ENCODE data around the gene SRGAP1. TPM values are rescaled to one million over a fixed set of nuclear protein-coding genes. Genes with fewer than 3 reads are reported as not detected.

SRGAP1 gene
- total RNA-seq, 1 donor from 2014 or later = 0.07 TPM

- Mint-ChIP-seq H3K4me3 (ENCODE audit: low read depth) (no peak overlapping the region), H3K27ac (no peak overlapping the region), H3K4me1 (ENCODE audit: low read depth) (peaks cover 6% of the 10 kb centered on the region), H3K9me3 (no peaks in the 10 kb centered on the region), H3K27me3 (ENCODE audit: low read depth) (no peaks in the 10 kb centered on the region), H3K36me3 (ENCODE audit: low read depth) (no peaks in the 10 kb centered on the region)
- intact Hi-C loops (cut with micrococcal nuclease) = no loop called here
- DNase-seq (ENCODE audit: low spot score) = no peak
These were observed 248.2 kb downstream of the SRGAP1 start for GRCh38 chr12:64092507-64093196.

DNA sequence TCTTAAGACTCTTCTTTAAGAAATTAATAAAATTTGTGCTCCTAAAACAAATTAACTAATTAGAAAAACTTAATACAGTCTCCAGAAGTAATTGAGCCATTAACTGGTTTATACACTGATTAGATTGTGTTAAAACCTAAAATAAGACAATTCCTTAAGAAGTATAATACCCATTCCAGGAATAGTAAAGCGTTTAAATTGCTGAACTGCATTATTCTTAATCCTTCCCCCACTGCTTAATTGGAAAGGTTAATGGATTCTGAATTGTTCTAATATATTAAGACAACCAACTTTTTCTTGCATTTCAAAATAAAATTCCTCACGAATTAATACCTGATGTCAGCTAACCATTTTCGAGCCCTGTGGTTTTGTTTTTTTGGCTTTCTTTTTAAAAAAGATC is 249.2 kb downstream of the SRGAP1 start:
- Mint-ChIP-seq H3K36me3 (ENCODE audit: low read depth) (no peaks in the 10 kb centered on the region), H3K4me1 (ENCODE audit: low read depth) (peaks cover under 1% of the 10 kb centered on the region), H3K9me3 (no peaks in the 10 kb centered on the region), H3K27me3 (ENCODE audit: low read depth) (no peaks in the 10 kb centered on the region), H3K4me3 (ENCODE audit: low read depth) (no peak overlapping the region), H3K27ac (no peak overlapping the region)
- intact Hi-C loops (cut with micrococcal nuclease) = no loop called here
- DNase-seq (ENCODE audit: low spot score) = no peak

GRCh38 chr12:64097366-64098105 is 253.0 kb downstream of the SRGAP1 start:
- Mint-ChIP-seq H3K27me3 (ENCODE audit: low read depth) (no peaks in the 10 kb centered on the region), H3K4me3 (ENCODE audit: low read depth) (no peak overlapping the region), H3K27ac (no peak overlapping the region), H3K4me1 (ENCODE audit: low read depth) (no peaks in the 10 kb centered on the region), H3K9me3 (no peaks in the 10 kb centered on the region), H3K36me3 (ENCODE audit: low read depth) (no peaks in the 10 kb centered on the region)
- DNase-seq (ENCODE audit: low spot score) = no peak
- intact Hi-C loops (cut with micrococcal nuclease) = no loop called here

DNA sequence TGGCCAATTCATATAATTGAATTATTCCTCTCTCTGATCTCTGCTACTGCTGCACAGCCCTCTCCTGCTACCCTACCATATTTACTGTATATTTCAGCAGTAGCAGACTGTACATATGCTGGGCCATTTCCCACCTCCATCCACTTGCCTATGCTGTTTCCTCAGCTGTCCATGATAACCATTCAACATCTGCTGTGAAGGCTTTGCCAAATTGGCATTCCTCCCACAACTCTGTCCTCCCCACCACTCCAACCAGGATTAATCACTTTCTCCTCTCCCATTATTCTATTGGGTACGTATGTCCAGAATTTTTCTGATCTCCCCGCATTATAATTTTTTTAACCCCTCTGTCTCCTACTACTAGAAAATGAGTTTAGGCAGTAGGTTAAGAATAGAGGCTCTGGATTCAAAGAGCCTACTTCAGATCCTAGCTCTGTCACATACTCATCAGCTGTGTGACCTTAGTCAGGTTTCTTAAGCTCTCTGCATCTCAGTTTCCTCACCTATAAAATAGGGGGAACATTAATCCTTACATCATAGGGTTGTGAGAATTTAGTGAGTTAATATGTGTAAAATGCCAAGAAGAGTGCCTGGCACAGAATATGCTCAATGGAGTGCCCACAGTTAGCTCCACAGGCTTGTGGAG is 254.3 kb downstream of the SRGAP1 start:
- intact Hi-C loops (cut with micrococcal nuclease) = no loop called here
- DNase-seq (ENCODE audit: low spot score) = no peak
- Mint-ChIP-seq H3K4me3 (ENCODE audit: low read depth) (no peak overlapping the region), H3K36me3 (ENCODE audit: low read depth) (no peaks in the 10 kb centered on the region), H3K4me1 (ENCODE audit: low read depth) (no peaks in the 10 kb centered on the region), H3K9me3 (no peaks in the 10 kb centered on the region), H3K27ac (no peak overlapping the region), H3K27me3 (ENCODE audit: low read depth) (no peaks in the 10 kb centered on the region)

DNA sequence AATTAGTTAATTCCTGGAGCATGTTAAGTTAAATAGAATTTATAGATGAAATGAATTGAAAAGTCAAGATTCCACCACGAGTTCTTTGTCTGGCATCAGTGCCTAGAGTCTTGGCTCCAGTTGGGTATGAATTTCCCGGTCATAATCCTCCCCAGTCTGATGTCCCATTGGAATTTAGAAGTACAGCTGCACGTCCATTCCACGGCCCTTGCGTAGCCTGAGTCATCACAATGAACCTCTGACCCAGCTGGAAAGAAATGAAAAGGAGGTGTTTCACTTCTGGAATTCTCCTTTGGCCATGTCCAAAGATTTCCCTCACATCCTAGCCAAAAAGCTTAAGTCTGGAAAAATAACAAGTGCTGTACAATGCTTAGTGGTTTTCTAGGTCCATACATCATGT is 254.9 kb downstream of the SRGAP1 start:
- H3K4me3 Mint-ChIP-seq (ENCODE audit: low read depth) = no peak overlapping the region
- H3K36me3 Mint-ChIP-seq (ENCODE audit: low read depth) = no peaks in the 10 kb centered on the region
- no peak for DNase-seq (ENCODE audit: low spot score)
- intact Hi-C loops (cut with micrococcal nuclease) = no loop called here
- H3K27ac Mint-ChIP-seq = no peak overlapping the region
- H3K4me1 Mint-ChIP-seq (ENCODE audit: low read depth) = no peaks in the 10 kb centered on the region
- no peaks in the 10 kb centered on the region for H3K9me3 Mint-ChIP-seq
- H3K27me3 Mint-ChIP-seq (ENCODE audit: low read depth) = no peaks in the 10 kb centered on the region

- intact Hi-C loops (cut with micrococcal nuclease) = no loop called here
- Mint-ChIP-seq H3K9me3 (no peaks in the 10 kb centered on the region), H3K27ac (no peak overlapping the region), H3K4me1 (ENCODE audit: low read depth) (no peaks in the 10 kb centered on the region), H3K4me3 (ENCODE audit: low read depth) (no peak overlapping the region), H3K27me3 (ENCODE audit: low read depth) (peaks cover 3% of the 10 kb centered on the region), H3K36me3 (ENCODE audit: low read depth) (no peaks in the 10 kb centered on the region)
- no peak for DNase-seq (ENCODE audit: low spot score)
These were observed 257.8 kb downstream of the SRGAP1 start for GRCh38 chr12:64102339-64102738.

- DNase-seq (ENCODE audit: low spot score) = no peak
- Mint-ChIP-seq H3K27me3 (ENCODE audit: low read depth) (peaks cover 8% of the 10 kb centered on the region), H3K9me3 (no peaks in the 10 kb centered on the region), H3K36me3 (ENCODE audit: low read depth) (no peaks in the 10 kb centered on the region), H3K27ac (no peak overlapping the region), H3K4me1 (ENCODE audit: low read depth) (no peaks in the 10 kb centered on the region), H3K4me3 (ENCODE audit: low read depth) (no peak overlapping the region)
- intact Hi-C loops (cut with micrococcal nuclease) = no loop called here
These were observed 259.6 kb downstream of the SRGAP1 start for GRCh38 chr12:64103825-64104740.

DNA sequence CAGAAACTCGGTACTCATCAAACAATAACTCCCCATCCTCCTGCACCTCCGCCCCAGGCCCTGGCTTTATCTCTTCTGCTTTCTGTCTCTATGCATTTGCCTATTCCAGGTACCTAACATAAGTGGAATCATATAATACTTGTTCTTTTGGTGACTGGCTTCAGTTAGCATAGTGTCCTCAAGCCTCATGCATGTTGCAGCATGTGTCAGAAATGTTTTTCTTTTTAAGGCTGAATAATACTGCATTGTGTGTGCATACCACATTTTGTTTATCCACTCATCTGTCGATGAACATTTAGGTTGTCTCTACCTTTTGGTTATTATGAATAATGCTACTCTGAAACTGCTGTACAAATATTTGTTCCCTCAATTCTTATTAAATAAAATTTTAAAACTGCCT is 260.5 kb downstream of the SRGAP1 start:
- no peak overlapping the region for H3K27ac Mint-ChIP-seq
- DNase-seq (ENCODE audit: low spot score) = no peak
- H3K4me1 Mint-ChIP-seq (ENCODE audit: low read depth) = no peaks in the 10 kb centered on the region
- no peak overlapping the region for H3K4me3 Mint-ChIP-seq (ENCODE audit: low read depth)
- H3K36me3 Mint-ChIP-seq (ENCODE audit: low read depth) = no peaks in the 10 kb centered on the region
- intact Hi-C loops (cut with micrococcal nuclease) = no loop called here
- peaks cover 8% of the 10 kb centered on the region for H3K27me3 Mint-ChIP-seq (ENCODE audit: low read depth)
- no peaks in the 10 kb centered on the region for H3K9me3 Mint-ChIP-seq

GRCh38 chr12:64107776-64108175 is 263.3 kb downstream of the SRGAP1 start:
- H3K27ac Mint-ChIP-seq = no peak overlapping the region
- intact Hi-C loops (cut with micrococcal nuclease) = no loop called here
- no peaks in the 10 kb centered on the region for H3K36me3 Mint-ChIP-seq (ENCODE audit: low read depth)
- H3K4me3 Mint-ChIP-seq (ENCODE audit: low read depth) = no peak overlapping the region
- no peak for DNase-seq (ENCODE audit: low spot score)
- no peaks in the 10 kb centered on the region for H3K4me1 Mint-ChIP-seq (ENCODE audit: low read depth)
- no peaks in the 10 kb centered on the region for H3K9me3 Mint-ChIP-seq
- peaks cover 16% of the 10 kb centered on the region for H3K27me3 Mint-ChIP-seq (ENCODE audit: low read depth)

DNA sequence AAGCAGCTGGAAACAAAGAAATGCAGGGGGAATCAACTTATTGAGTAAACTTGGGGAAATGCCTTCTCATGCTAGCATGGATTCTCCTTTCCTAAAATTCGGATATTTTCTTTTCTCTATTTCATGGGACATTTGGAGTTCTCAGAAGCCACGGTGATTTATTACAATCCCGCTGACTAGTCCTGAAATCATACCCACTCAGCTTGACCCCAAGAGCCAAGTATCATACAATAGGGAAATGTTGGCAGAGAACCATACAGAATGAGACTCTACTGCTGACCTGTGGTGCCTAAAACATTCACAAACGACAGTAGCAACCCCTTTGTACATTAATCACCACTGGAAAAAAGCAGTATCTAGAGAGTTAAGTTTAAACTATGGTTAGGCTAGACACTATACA is 265.2 kb downstream of the SRGAP1 start:
- Mint-ChIP-seq H3K4me1 (ENCODE audit: low read depth) (no peaks in the 10 kb centered on the region), H3K36me3 (ENCODE audit: low read depth) (no peaks in the 10 kb centered on the region), H3K9me3 (no peaks in the 10 kb centered on the region), H3K4me3 (ENCODE audit: low read depth) (no peak overlapping the region), H3K27ac (no peak overlapping the region), H3K27me3 (ENCODE audit: low read depth) (peaks cover 16% of the 10 kb centered on the region)
- DNase-seq (ENCODE audit: low spot score) = no peak
- intact Hi-C loops (cut with micrococcal nuclease) = no loop called here

GRCh38 chr12:64110864-64111263 is 266.4 kb downstream of the SRGAP1 start:
- no peak for DNase-seq (ENCODE audit: low spot score)
- Mint-ChIP-seq H3K9me3 (no peaks in the 10 kb centered on the region), H3K4me3 (ENCODE audit: low read depth) (no peak overlapping the region), H3K4me1 (ENCODE audit: low read depth) (no peaks in the 10 kb centered on the region), H3K27me3 (ENCODE audit: low read depth) (peaks cover 16% of the 10 kb centered on the region), H3K27ac (no peak overlapping the region), H3K36me3 (ENCODE audit: low read depth) (no peaks in the 10 kb centered on the region)
- intact Hi-C loops (cut with micrococcal nuclease) = no loop called here

DNA sequence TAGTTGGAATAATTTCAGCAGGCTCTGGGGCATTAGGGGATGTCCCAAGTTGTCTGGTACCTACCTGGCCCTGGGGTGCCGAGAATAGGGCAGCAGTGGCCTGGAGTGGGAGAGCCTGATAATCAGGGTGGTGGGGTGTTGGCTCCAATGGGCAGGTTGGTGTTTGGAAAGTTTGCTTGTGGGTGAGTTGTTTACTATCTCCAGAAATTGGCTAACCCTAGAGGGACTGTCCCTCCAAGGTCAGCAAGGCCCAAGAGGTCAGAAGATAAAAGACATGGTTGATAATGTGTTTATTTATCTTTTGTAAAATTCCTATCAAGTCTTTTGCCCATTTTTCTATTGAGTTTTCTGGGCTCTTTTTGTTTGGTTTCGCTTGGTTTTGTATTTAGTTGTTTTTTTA is 272.5 kb downstream of the SRGAP1 start:
- H3K36me3 Mint-ChIP-seq (ENCODE audit: low read depth) = no peaks in the 10 kb centered on the region
- H3K4me3 Mint-ChIP-seq (ENCODE audit: low read depth) = no peak overlapping the region
- H3K27ac Mint-ChIP-seq = no peak overlapping the region
- no peak for DNase-seq (ENCODE audit: low spot score)
- peaks cover 10% of the 10 kb centered on the region for H3K27me3 Mint-ChIP-seq (ENCODE audit: low read depth)
- no peaks in the 10 kb centered on the region for H3K4me1 Mint-ChIP-seq (ENCODE audit: low read depth)
- intact Hi-C loops (cut with micrococcal nuclease) = no loop called here
- H3K9me3 Mint-ChIP-seq = no peaks in the 10 kb centered on the region
